Upper lobe of left lung (tissue), 6 donors: ENCODE results near the gene MBP. TPM values are rescaled to one million over a fixed set of nuclear protein-coding genes. Genes with fewer than 3 reads are reported as not detected.
A peak's percentile ranks its signal among the peaks of the same experiment; 100 is the strongest.

Experiments used
- ATAC-seq, 2 donors: fragments of 200-7000 bp; cut with Tn5 transposase; one replicate each; pipeline ENCODE4 v1.9.1; 2022; ENCODE audit warnings: mild to moderate bottlenecking in 2 of 2, moderate library complexity in 2 of 2; ENCODE audit not compliant: low FRiP score in 2 of 2
- DNase-seq, 2 donors: peaks; one replicate each; pipeline ENCODE4 v3.0.0-alpha.2; 2019 to 2020
- H3K27ac ChIP-seq, 4 donors: fragments of 200-600 bp; sonication (generic); one replicate each; pipeline ENCODE4 v1.5.1; 2016 to 2019
- H3K27me3 ChIP-seq, 4 donors: fragments of 200-600 bp; sonication (generic); one replicate each; pipeline ENCODE4 v1.5.1; 2017 to 2019
- H3K36me3 ChIP-seq, 4 donors: fragments of 200-600 bp; sonication (generic); one replicate each; pipeline ENCODE4 v1.5.1; 2016 to 2019
- H3K4me1 ChIP-seq, 4 donors: fragments of 200-600 bp; sonication (generic); one replicate each; pipeline ENCODE4 v1.5.1; 2018 to 2019
- H3K4me3 ChIP-seq, 4 donors: fragments of 200-600 bp; sonication (generic); one replicate each; pipeline ENCODE4 v1.5.1; 2017 to 2019; ENCODE audit warnings: mild to moderate bottlenecking in 2 of 4, moderate library complexity in 1 of 4
- H3K9me3 ChIP-seq, 4 donors: fragments of 200-600 bp; sonication (generic); one replicate each; pipeline ENCODE4 v1.5.1; 2018 to 2019
- EP300 ChIP-seq, 4 donors: sonication (generic); formaldehyde crosslinking; IDR thresholded peaks; one replicate each; pipeline ENCODE4 v1.5.1; 2017; ENCODE audit warnings: antibody characterized with exemption in 4 of 4, control low read depth in 2 of 4
- POLR2A ChIP-seq, 4 donors: fragments of 450-650 bp; IDR thresholded peaks; one replicate each; pipeline ENCODE4 v1.5.1; 2016 to 2017; ENCODE audit warnings: antibody characterized with exemption in 4 of 4, mild to moderate bottlenecking in 2 of 4
- POLR2AphosphoS5 ChIP-seq, 2 donors: sonication (generic); formaldehyde crosslinking; IDR thresholded peaks; one replicate each; pipeline ENCODE4 v1.5.1; 2017; ENCODE audit warnings: antibody characterized with exemption in 2 of 2
- WGBS, 2 donors: methylation state at CpG; one replicate each; pipeline ENCODE4 v1.1.5; 2017 to 2018; 5-methylcytosine and 5-hydroxymethylcytosine counted together
- total RNA-seq, 6 donors: library from RNA; depleted of rRNA in 4 of 6; stranded (reverse); fragments of >200 nt in 4 of 6; gene quantifications; one replicate each; pipeline versions ENCODE4 v1.1.0 to v1.2.1, GENCODE V29; 2016 to 2021
- TF ChIP-seq, protein P1 (sequence below), 6 experiments: fragments of 450-650 bp in 4 of 6; fragments of 200-600 bp in 2 of 6; sonication (generic) in 2 of 6; IDR thresholded peaks; one replicate each; pipeline ENCODE4 v1.5.1; 2016 to 2019; ENCODE audit warnings: antibody characterized with exemption in 6 of 6
- donor health status: DM: no; HTN: no; CAD: no; lungs with moderate emphysema.
- donor health status: DM: no; HTN: yes; CAD: no; lungs with severe emphysema.

Gene MBP
- total RNA-seq, 6 donors from 2014 or later, result 55.5 to 87.6 (median 68.8) TPM

- H3K27ac ChIP-seq, result peak overlapping the region in 3 of 4 donors; percentile 48 to 69 (median 54)
These were observed 188.8 kb downstream of the MBP start for GRCh38 chr18:76943542-76944339.

DNA sequence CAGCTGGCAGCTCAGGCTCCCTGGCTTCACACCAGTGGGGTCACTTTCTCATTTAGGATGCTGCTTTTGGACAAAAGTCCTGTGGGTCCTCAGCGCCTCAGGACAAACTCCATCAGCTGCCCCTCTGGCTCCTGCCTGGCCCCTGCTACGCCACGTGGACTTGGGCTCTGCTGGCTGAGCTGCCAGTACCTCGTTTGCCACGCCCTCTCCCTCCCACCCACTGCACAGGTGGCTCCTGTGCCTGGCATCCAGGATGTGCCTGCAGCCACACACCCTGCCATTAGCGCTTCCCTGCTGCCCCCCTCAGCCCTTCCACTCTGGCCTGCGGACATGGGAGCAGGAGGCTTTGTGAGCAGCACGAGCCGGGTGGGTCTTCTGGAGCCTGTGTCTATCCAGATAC is 191.3 kb downstream of the MBP start:
- ATAC-seq (no peak), DNase-seq (no peak)
- peaks cover 10 to 42% (median 23%) of the 10 kb centered on the region in 4 donors for H3K36me3 ChIP-seq
- H3K4me3 ChIP-seq, result no peak overlapping the region
- TF ChIP-seq POLR2A (IDR thresholded peaks at IDR 0.05) (no peak), EP300 (IDR thresholded peaks at IDR 0.05) (no peak), POLR2AphosphoS5 (IDR thresholded peaks at IDR 0.05) (no peak)
- TF ChIP-seq, protein P1, sequence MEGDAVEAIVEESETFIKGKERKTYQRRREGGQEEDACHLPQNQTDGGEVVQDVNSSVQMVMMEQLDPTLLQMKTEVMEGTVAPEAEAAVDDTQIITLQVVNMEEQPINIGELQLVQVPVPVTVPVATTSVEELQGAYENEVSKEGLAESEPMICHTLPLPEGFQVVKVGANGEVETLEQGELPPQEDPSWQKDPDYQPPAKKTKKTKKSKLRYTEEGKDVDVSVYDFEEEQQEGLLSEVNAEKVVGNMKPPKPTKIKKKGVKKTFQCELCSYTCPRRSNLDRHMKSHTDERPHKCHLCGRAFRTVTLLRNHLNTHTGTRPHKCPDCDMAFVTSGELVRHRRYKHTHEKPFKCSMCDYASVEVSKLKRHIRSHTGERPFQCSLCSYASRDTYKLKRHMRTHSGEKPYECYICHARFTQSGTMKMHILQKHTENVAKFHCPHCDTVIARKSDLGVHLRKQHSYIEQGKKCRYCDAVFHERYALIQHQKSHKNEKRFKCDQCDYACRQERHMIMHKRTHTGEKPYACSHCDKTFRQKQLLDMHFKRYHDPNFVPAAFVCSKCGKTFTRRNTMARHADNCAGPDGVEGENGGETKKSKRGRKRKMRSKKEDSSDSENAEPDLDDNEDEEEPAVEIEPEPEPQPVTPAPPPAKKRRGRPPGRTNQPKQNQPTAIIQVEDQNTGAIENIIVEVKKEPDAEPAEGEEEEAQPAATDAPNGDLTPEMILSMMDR (IDR thresholded peaks at IDR 0.05), result no peak
- 96% methylated on average over 6 to 9 of the region's 9 CpGs for WGBS, 2 donors
- no peaks in the 10 kb centered on the region for H3K9me3 ChIP-seq
- peaks cover 0 to 4% (median 1%) of the 10 kb centered on the region in 4 donors for H3K4me1 ChIP-seq
- no peaks in the 10 kb centered on the region for H3K27me3 ChIP-seq
- H3K27ac ChIP-seq, result no peak overlapping the region

More at GRCh38 chr18:76943542-76944339, 188.8 kb downstream of the MBP start:
- peak in 1 of 2 donors; percentile 50 for TF ChIP-seq POLR2AphosphoS5 (IDR thresholded peaks at IDR 0.05)
- TF ChIP-seq, protein P1 (IDR thresholded peaks at IDR 0.05), result no peak
- peak in 1 of 4 donors; percentile 83 for TF ChIP-seq EP300 (IDR thresholded peaks at IDR 0.05)
- no peaks in the 10 kb centered on the region for H3K27me3 ChIP-seq
- H3K9me3 ChIP-seq, result no peaks in the 10 kb centered on the region
- H3K36me3 ChIP-seq, result peaks cover 1 to 38% (median 20%) of the 10 kb centered on the region in 4 donors
- H3K4me1 ChIP-seq, result peaks cover 0 to 4% (median 1%) of the 10 kb centered on the region in 4 donors
- 49 to 55% methylated on average over 6 of the region's 6 CpGs for WGBS, 2 donors
- DNase-seq (peak; percentile 80 to 89), ATAC-seq (peak; percentile 57 to 89)
- no peak overlapping the region for H3K4me3 ChIP-seq

DNA sequence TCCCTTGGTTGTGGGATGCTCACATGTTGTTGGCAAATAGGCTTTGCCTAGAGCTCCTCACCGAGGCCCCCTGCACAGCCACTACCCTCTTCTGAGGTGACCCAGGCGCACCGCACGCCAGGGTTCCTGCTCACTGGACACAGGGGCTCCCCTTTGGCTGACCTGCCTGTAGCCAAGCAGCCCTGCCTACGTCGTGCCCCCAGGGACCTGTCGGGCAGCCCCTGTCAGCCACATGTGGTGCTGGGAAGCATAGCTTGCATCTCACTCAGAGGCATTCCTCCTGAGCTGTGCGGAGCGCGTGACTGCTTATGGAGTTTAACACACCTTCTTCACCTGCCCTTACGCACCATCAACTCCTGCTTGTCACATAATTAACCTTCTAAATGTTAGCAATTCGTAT is 194.0 kb downstream of the MBP start:
- H3K4me1 ChIP-seq, result peaks cover 0 to 3% (median 0%) of the 10 kb centered on the region in 4 donors
- no peak overlapping the region for H3K4me3 ChIP-seq
- no peak for DNase-seq
- no peak for ATAC-seq
- no peaks in the 10 kb centered on the region for H3K9me3 ChIP-seq
- TF ChIP-seq, protein P1 (IDR thresholded peaks at IDR 0.05), result no peak
- TF ChIP-seq EP300 (IDR thresholded peaks at IDR 0.05), result no peak
- TF ChIP-seq POLR2AphosphoS5 (IDR thresholded peaks at IDR 0.05), result no peak
- TF ChIP-seq POLR2A (IDR thresholded peaks at IDR 0.05), result no peak
- 97% methylated on average over 12 of the region's 12 CpGs for WGBS, 2 donors
- no peak overlapping the region for H3K27ac ChIP-seq
- H3K27me3 ChIP-seq, result no peaks in the 10 kb centered on the region
- peaks cover 10 to 56% (median 27%) of the 10 kb centered on the region in 4 donors for H3K36me3 ChIP-seq

DNA sequence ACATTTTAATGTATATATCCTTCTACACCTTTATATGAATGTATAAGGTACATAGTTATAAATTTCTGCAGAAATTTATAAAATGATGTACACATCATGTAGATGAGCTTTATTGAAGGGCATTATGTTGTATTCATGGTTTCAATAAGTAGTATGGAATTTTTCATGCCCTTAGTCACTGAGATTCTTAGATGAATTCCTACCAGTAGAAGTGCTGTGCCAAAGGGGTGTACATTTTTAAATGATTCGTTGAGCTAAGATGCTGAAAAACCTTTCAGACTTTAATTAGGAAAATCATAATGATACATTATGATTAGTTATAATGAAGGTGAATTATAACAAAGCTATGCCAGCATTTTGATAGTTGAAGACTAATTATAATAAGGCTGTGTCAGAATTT is 195.0 kb downstream of the MBP start:
- no peak overlapping the region for H3K27ac ChIP-seq
- no peak overlapping the region for H3K4me3 ChIP-seq
- ATAC-seq, result no peak

More for the DNA sequence above, 195.0 kb downstream of the MBP start:
- no peak for TF ChIP-seq POLR2AphosphoS5 (IDR thresholded peaks at IDR 0.05)
- no peak for TF ChIP-seq POLR2A (IDR thresholded peaks at IDR 0.05)
- TF ChIP-seq EP300 (IDR thresholded peaks at IDR 0.05), result no peak
- TF ChIP-seq, protein P1 (IDR thresholded peaks at IDR 0.05), result no peak
- no peak for DNase-seq
- no peaks in the 10 kb centered on the region for H3K27me3 ChIP-seq
- no peaks in the 10 kb centered on the region for H3K4me1 ChIP-seq
- peaks cover 10 to 56% (median 30%) of the 10 kb centered on the region in 4 donors for H3K36me3 ChIP-seq
- WGBS, 2 donors, result 88 to 96% methylated on average over 1 of the region's 1 CpG
- H3K9me3 ChIP-seq, result no peaks in the 10 kb centered on the region
